GM21367 (cell line): ENCODE data around the gene CPLX1.

Experiments
- ATAC-seq: cut with Tn5 transposase; IDR thresholded peaks from one replicate; pipeline ENCODE4 v1.9.1; 2021; ENCODE audit not compliant: unreplicated experiment

The CPLX1 gene

DNA sequence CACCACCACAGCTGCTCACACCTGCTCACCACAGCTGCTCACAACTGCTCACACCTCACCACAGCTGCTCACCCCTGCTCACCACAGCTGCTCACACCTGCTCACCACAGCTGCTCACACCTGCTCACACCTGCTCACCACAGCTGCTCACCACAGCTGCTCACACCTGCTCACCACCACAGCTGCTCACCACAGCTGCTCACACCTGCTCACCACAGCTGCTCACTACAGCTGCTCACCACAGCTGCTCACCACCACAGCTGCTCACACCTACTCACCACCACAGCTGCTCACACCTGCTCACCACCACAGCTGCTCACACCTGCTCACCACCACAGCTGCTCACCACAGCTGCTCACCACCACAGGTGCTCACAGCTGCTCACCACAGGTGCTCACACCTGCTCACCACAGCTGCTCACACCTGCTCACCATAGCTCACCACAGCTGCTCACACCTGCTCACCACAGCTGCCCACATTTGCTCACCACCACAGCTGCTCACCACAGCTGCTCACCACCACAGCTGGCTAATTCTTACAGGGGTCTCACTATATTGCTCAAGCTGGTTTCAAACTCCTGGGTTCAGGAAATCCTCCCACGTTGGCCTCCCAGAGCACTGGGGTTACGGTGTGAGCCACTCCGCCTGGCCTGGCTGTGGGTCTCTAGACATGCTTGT lies 30.4 kb upstream of the CPLX1 start:
- no peak for ATAC-seq

DNA sequence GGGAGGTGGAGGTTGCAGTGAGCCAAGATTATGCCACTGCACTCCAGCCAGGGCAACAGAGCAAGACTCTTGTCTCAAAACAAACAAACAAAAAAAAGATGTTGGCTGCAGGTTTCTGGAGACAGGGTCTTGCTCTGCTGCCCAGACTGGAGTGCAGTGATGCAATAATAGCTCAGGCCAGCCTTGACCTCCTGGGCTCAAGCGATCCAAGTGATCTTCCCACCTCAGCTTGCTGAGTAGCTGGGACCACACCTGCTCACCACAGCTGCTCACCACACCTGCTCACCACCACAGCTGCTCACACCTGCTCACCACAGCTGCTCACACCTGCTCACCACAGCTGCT lies 29.9 kb upstream of the CPLX1 start:
- ATAC-seq = no peak

GRCh38 chr4:854356-854755 lies 28.4 kb upstream of the CPLX1 start:
- no peak for ATAC-seq

GRCh38 chr4:853416-853781 lies 27.5 kb upstream of the CPLX1 start:
- ATAC-seq = no peak

DNA sequence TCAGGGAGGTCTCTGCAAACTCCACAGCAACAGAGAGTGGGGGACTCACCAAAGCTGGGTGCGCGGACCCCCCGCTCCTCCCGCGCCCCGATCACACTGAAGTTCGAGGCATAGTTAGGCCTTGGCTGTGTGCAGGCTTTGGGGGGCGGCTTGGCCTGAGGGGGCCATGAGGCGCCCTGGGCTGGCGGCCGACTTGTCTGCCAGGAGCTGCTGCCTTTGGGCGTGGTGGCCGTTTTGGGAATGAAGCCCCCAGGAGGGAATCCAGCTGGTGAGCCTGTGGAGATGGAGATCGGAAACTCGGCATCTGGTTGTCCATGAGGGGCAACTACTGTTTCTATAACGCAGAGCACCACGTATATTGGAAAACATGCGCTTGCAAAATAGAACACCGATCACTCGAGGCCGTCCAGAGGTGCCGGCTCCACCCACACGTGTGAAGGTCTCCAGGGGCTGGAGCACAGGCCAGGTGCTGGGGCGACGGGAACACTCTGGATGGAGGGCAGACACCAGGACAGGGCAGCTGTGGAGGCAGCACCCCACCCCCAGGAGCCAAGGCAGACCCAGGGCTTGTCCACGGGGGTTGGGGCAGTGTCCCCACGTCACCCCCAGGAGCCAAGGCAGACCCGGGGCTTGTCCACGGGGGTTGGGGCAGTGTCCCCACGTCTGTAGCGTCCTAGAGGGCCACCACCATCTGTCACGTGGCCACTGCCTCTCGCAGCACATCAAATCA lies 25.9 kb upstream of the CPLX1 start:
- no peak for ATAC-seq

DNA sequence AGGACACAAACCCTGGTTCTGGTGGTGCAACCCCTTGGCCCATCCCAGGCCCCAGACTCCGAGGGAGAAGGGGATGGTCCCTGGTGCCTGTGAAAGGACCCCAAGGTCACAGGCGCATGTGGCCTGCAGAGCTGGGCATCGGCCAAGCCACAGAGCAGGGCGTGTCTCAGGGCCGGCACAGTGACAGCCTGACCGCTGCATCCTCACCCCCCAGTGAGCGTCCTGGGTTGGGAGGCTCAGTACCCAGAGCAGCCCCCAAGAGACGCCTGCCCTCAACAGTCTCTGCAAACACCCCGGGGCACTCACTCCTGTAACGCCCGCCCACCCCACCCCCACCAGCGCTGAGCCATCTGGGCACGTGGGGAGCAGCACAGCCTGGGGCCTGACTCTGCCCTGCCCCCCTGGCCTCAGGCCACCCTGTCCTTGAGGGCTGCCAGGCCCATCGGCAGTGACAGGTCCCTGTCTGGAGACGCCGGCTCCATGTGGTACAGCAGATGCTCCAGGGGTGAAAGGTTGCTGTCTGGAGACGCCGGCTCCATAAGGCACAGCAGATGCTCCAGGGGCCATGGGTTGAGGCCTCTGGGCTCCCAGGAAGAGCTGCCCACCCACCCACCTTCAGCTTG lies 24.5 kb upstream of the CPLX1 start:
- ATAC-seq = no peak

GRCh38 chr4:849478-850175 lies 23.7 kb upstream of the CPLX1 start:
- ATAC-seq = no peak

GRCh38 chr4:848803-849477 lies 23.0 kb upstream of the CPLX1 start:
- no peak for ATAC-seq

DNA sequence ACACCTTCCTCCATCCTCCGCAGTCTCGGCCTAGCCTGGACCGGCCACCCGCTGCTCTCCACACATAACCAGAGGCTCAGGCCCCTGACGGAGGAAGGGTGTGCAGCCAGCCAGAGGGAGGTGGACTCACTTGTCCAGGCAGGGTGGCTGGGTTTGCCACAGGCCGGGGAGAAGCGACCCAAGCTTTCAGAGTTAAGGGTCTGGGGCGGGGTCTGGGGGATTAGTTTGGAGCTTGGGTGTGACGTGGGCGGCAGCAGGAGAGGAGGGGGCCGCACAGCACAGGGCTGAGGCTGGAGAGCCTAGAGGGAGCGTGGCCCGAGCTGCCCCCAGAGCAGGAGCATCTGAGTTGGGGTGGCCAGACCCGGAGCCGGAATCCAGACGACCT lies 22.4 kb upstream of the CPLX1 start:
- no peak for ATAC-seq

DNA sequence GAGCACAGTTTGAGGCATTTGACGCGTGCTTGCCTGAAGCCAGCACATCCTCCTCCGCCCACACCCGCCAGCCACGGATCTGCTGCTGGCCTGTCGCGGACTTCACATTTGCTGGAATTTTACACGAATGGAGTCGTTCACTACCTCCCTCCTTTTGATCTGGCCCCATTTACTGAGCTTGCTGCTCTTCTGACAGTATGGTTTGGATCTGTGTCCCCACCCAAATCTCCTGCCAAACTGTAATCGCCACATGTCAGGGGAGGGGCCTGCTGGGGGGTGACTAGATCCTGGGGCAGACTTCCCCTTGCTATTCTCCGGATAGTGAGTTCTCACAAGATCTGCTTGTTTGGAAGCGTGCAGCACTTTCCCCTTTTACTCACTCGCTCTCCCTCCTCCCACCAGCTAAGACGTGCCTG lies 19.9 kb upstream of the CPLX1 start:
- no peak for ATAC-seq

- no peak for ATAC-seq
Observed at GRCh38 chr4:845233-845835, 19.4 kb upstream of the CPLX1 start.

- no peak for ATAC-seq
Observed at GRCh38 chr4:844752-845232, 18.9 kb upstream of the CPLX1 start.

DNA sequence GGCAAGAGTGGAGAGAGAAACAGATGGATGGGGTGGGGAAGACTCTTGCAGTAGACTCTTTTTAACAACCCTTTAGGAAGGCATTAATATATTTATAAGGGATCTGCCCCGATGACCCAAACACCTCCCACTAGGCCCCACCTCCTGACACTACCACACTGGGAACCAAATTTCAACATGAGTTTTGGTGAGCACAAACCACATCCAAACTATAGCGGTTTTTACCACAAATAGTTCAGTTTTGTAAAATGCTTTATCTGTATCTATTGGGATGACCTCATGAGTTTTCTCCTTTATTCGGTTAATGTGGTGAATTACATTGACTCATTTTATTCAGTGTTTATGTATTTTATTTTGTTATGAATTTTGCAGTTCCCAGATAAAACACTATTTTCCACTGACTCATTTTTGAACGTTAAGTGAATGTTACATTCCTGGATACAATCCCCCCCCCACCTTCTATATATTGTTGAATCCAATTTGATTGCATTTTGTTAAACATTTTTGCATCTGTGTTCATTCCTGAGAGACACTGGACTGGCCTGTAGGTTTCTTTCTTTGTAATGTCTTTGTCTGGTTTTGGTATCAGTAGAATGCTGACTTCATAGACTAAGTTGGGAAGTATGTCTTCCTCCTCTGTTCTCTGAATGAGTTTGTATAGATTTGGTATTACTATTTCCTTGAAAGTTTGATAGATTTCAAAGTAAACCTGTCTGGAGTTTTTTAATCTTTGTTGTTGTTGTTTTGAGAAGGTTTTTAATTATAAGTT lies 13.9 kb upstream of the CPLX1 start:
- no peak for ATAC-seq

DNA sequence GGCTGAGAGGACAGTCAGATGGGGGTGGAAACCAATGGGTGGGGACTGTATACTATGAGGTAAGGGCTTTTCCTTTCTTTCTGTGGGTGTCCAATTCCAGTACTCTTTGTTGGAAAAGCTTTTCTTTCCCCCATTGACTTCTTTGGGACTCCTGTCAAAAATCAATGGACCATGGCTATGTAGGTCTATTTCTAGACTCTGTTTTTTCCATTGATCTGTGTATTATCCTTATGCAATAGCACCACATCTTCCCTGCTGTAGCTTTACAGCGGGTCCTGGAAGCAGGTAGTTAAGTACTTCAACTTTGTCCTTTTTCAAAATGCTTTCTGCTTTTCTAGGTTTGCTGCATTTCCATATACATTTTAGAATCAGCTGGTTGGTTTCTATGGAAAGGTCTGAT lies 11.8 kb upstream of the CPLX1 start:
- no peak for ATAC-seq

- no peak for ATAC-seq
Observed at GRCh38 chr4:836750-837301, 10.9 kb upstream of the CPLX1 start.

- ATAC-seq = no peak
Observed at GRCh38 chr4:836003-836511, 10.1 kb upstream of the CPLX1 start.

- no peak for ATAC-seq
Observed at GRCh38 chr4:835148-836002, 9.4 kb upstream of the CPLX1 start.

- ATAC-seq = no peak
Observed at GRCh38 chr4:834368-835147, 8.6 kb upstream of the CPLX1 start.
